H1 (cell line): ENCODE data around the gene BCAP31. TPM values are rescaled to one million over a fixed set of nuclear protein-coding genes. Genes with fewer than 3 reads are reported as not detected.

Experiments
- CTCF ChIA-PET: fragments of 300-600 bp; sonication (Branson Sonifier 250); formaldehyde crosslinking; loops from one replicate; lab custom pipeline; 2021; ENCODE audit not compliant: partially characterized antibody; lab: Charles Lee
- POLR2A ChIA-PET: fragments of 300-600 bp; sonication (Branson Sonifier 250); formaldehyde crosslinking; loops from one replicate; lab custom pipeline; 2021; ENCODE audit warnings: inconsistent platforms; ENCODE audit not compliant: partially characterized antibody; lab: Charles Lee
- DNase-seq, 2 experiments: peaks; one replicate each; pipeline versions ENCODE4 v3.0.0 to v3.0.0-alpha.2; 2010 to 2022; ENCODE audit warnings: low spot score in 2 of 2, low read depth in 1 of 2, mixed read lengths in 1 of 2
- FAIRE-seq: peaks from 2 replicates; lab custom pipeline; 2011; peaks lifted over from hg19 to GRCh38; lab: Jason Lieb, UNC
- H2AFZ ChIP-seq: 2 replicates; pipeline ENCODE4 v1.8.1; 2012; ENCODE audit warnings: low read length, inconsistent platforms
- H2AK5ac ChIP-seq: 2 replicates; pipeline ENCODE4 v1.6.1; 2013; ENCODE audit warnings: low read depth, low read length
- H2BK120ac ChIP-seq: replicated peaks from 2 replicates; pipeline ENCODE3; 2013; ENCODE audit warnings: low read depth, low read length, inconsistent platforms
- H2BK12ac ChIP-seq: 2 replicates; pipeline ENCODE4 v1.6.1; 2013; ENCODE audit warnings: low read depth, low read length
- H2BK15ac ChIP-seq: 2 replicates; pipeline ENCODE4 v1.6.1; 2013; ENCODE audit warnings: low read length
- H2BK20ac ChIP-seq: 2 replicates; pipeline ENCODE4 v1.6.1; 2013; ENCODE audit warnings: low read length
- H2BK5ac ChIP-seq: 2 replicates; pipeline ENCODE4 v1.6.1; 2013; ENCODE audit warnings: low read depth, low read length
- H3K14ac ChIP-seq: 2 replicates; pipeline ENCODE4 v1.6.1; 2013; ENCODE audit warnings: inconsistent platforms; ENCODE audit not compliant: insufficient read length
- H3K18ac ChIP-seq: 2 replicates; pipeline ENCODE4 v1.6.1; 2013; ENCODE audit warnings: low read length; ENCODE audit errors: extremely low read depth
- H3K23ac ChIP-seq: 2 replicates; pipeline ENCODE4 v1.6.1; 2013; ENCODE audit warnings: inconsistent platforms; ENCODE audit not compliant: insufficient read length
- H3K23me2 ChIP-seq: 2 replicates; pipeline ENCODE4 v1.6.1; 2013; ENCODE audit warnings: low read depth, low read length
- H3K27ac ChIP-seq: 2 replicates; pipeline ENCODE4 v1.6.1; 2011; ENCODE audit warnings: low read depth, low read length, inconsistent platforms
- H3K27me3 ChIP-seq, 4 experiments: replicated peaks in 1 of 4; 1 replicate in 1 of 4; 2 replicates in 3 of 4; pipeline versions ENCODE4 v1.6.1 to v1.8.1; 2011 to 2013; ENCODE audit warnings: low read length in 3 of 4, mild to moderate bottlenecking in 3 of 4, inconsistent platforms in 2 of 4, mixed read lengths in 2 of 4, moderate library complexity in 1 of 4; ENCODE audit not compliant: control insufficient read depth in 3 of 4, insufficient read depth in 3 of 4; ENCODE audit errors: extremely low read depth in 1 of 4
- H3K36me3 ChIP-seq, 4 experiments: 2 replicates each; pipeline versions ENCODE4 v1.6.1 to v1.8.1; 2011 to 2013; ENCODE audit warnings: mild to moderate bottlenecking in 4 of 4, low read length in 3 of 4, moderate library complexity in 2 of 4, control low read depth in 1 of 4, inconsistent platforms in 1 of 4; ENCODE audit not compliant: insufficient read depth in 4 of 4, control insufficient read depth in 2 of 4
- H3K4ac ChIP-seq: replicated peaks from 2 replicates; pipeline ENCODE3; 2013; ENCODE audit warnings: low read length, low read depth, mixed read lengths, inconsistent platforms; ENCODE audit not compliant: insufficient read length
- H3K4me1 ChIP-seq, 4 experiments: replicated peaks in 1 of 4; 1 replicate in 1 of 4; 2 replicates in 3 of 4; pipeline versions ENCODE4 v1.6.1 to v1.8.1; 2011 to 2013; ENCODE audit warnings: low read length in 3 of 4, inconsistent platforms in 2 of 4, mixed read lengths in 1 of 4; ENCODE audit not compliant: insufficient read depth in 4 of 4, control insufficient read depth in 3 of 4
- H3K4me2 ChIP-seq, 2 experiments: 2 replicates each; pipeline versions ENCODE4 v1.6.1 to v1.8.1; 2011 to 2013; ENCODE audit warnings: low read depth in 2 of 2, low read length in 2 of 2, control low read depth in 1 of 2, inconsistent platforms in 1 of 2, mild to moderate bottlenecking in 1 of 2; ENCODE audit not compliant: insufficient read depth in 1 of 2
- H3K4me3 ChIP-seq, 4 experiments: fragments of 200-600, 300-600 bp in 1 of 4; sonication (generic), shearing (Covaris generic), sonication (Bioruptor Twin) in 1 of 4; 2 replicates each; pipeline versions ENCODE4 v1.5.1 to v1.8.1; 2011 to 2016; ENCODE audit warnings: low read length in 4 of 4, low read depth in 3 of 4, control low read depth in 2 of 4, inconsistent platforms in 2 of 4, mild to moderate bottlenecking in 2 of 4, mixed read lengths in 1 of 4, moderate library complexity in 1 of 4; ENCODE audit not compliant: insufficient read depth in 2 of 4; ENCODE audit errors: extremely low read depth in 1 of 4
- H3K56ac ChIP-seq: replicated peaks from 2 replicates; pipeline ENCODE3; 2013; ENCODE audit warnings: low read depth, mild to moderate bottlenecking, mixed read lengths, low read length, inconsistent platforms; ENCODE audit not compliant: insufficient read length
- H3K79me1 ChIP-seq: 2 replicates; pipeline ENCODE4 v1.6.1; 2013; ENCODE audit warnings: low read depth, low read length, control low read depth
- H3K79me2 ChIP-seq, 2 experiments: 2 replicates each; pipeline versions ENCODE4 v1.6.1 to v1.8.1; 2012 to 2013; ENCODE audit warnings: low read length in 2 of 2, mild to moderate bottlenecking in 2 of 2, inconsistent platforms in 1 of 2; ENCODE audit not compliant: insufficient read depth in 2 of 2, control insufficient read depth in 1 of 2
- H3K9ac ChIP-seq, 4 experiments: replicated peaks in 1 of 4; 1 replicate in 1 of 4; 2 replicates in 3 of 4; pipeline versions ENCODE4 v1.6.1 to v1.8.1; 2011 to 2013; ENCODE audit warnings: low read depth in 3 of 4, low read length in 3 of 4, control low read depth in 2 of 4, mild to moderate bottlenecking in 2 of 4, moderate library complexity in 2 of 4, inconsistent platforms in 1 of 4; ENCODE audit errors: extremely low read depth in 1 of 4
- H3K9me3 ChIP-seq, 2 experiments: 2 replicates each; pipeline versions ENCODE4 v1.6.1 to v1.8.1; 2012 to 2013; ENCODE audit warnings: mild to moderate bottlenecking in 2 of 2, moderate library complexity in 2 of 2, control low read depth in 1 of 2, inconsistent platforms in 1 of 2, low read depth in 1 of 2, low read length in 1 of 2, mixed read lengths in 1 of 2; ENCODE audit not compliant: insufficient read depth in 2 of 2
- H4K20me1 ChIP-seq, 2 experiments: replicated peaks in 1 of 2; 2 replicates each; pipeline versions ENCODE3 to v1.8.1; 2011 to 2013; ENCODE audit warnings: inconsistent platforms in 2 of 2, low read length in 2 of 2, mild to moderate bottlenecking in 1 of 2; ENCODE audit not compliant: insufficient read depth in 2 of 2, control insufficient read depth in 1 of 2
- H4K5ac ChIP-seq: 2 replicates; pipeline ENCODE4 v1.6.1; 2013; ENCODE audit warnings: low read length, low read depth, mixed read lengths, inconsistent platforms; ENCODE audit not compliant: insufficient read length
- H4K8ac ChIP-seq: 2 replicates; pipeline ENCODE4 v1.8.0; 2013; ENCODE audit warnings: mild to moderate bottlenecking, moderate library complexity, low read length, inconsistent platforms; ENCODE audit not compliant: insufficient read depth; ENCODE audit errors: extremely low read depth
- H4K91ac ChIP-seq: replicated peaks from 2 replicates; pipeline ENCODE3; 2013; ENCODE audit warnings: low read length, mixed read lengths, inconsistent platforms; ENCODE audit not compliant: insufficient read length
- CHD1 ChIP-seq: IDR thresholded peaks from 2 replicates; pipeline ENCODE4 v1.6.1; 2012; ENCODE audit warnings: low read depth, low read length, improper control_type of control experiment
- EZH2 ChIP-seq: fragments of 200-600 bp; sonication (generic); IDR thresholded peaks from 2 replicates; pipeline ENCODE4 v1.7.1; 2012; ENCODE audit warnings: low read depth, mild to moderate bottlenecking, moderate library complexity, low read length, inconsistent platforms; ENCODE audit not compliant: severe bottlenecking
- GTF2F1 ChIP-seq: IDR thresholded peaks from 2 replicates; pipeline ENCODE4 v1.6.1; 2012; ENCODE audit warnings: low read depth, low read length, improper control_type of control experiment, borderline replicate concordance
- KDM1A ChIP-seq: fragments of 200-600, 300-600 bp; sonication (generic); IDR thresholded peaks from 2 replicates; pipeline ENCODE4 v1.7.1; 2016; ENCODE audit warnings: mild to moderate bottlenecking, low read length, borderline replicate concordance
- POU5F1 ChIP-seq: IDR thresholded peaks from 2 replicates; pipeline ENCODE4 v1.6.1; 2011; ENCODE audit warnings: low read depth, mild to moderate bottlenecking, low read length, moderate library complexity
- RAD21 ChIP-seq, 2 experiments: IDR thresholded peaks in 1 of 2; conservative IDR thresholded peaks in 1 of 2; 2 replicates each; pipeline ENCODE4 v1.6.1; 2011; ENCODE audit warnings: low read depth in 2 of 2, low read length in 2 of 2, improper control_type of control experiment in 1 of 2, inconsistent platforms in 1 of 2, mild to moderate bottlenecking in 1 of 2, moderate library complexity in 1 of 2
- SIRT6 ChIP-seq: IDR thresholded peaks from one replicate; pipeline ENCODE4 v1.7.1; 2012; ENCODE audit warnings: low read length, inconsistent platforms
- YY1 ChIP-seq: IDR thresholded peaks from 2 replicates; pipeline ENCODE4 v1.6.1; 2011; ENCODE audit warnings: low read depth, mild to moderate bottlenecking, low read length
- ZNF274 ChIP-seq: IDR thresholded peaks from 2 replicates; pipeline ENCODE4 v1.7.0; 2012; ENCODE audit warnings: low read length, borderline replicate concordance; ENCODE audit errors: extremely low read depth
- WGBS, 2 experiments: shearing (Covaris generic) in 1 of 2; methylation state at CpG; one replicate each; pipeline versions ENCODE4 v1.1.6 to v1.1.7; 2013 to 2015; ENCODE audit warnings: low lambda C conversion rate in 2 of 2, mixed read lengths in 2 of 2, inconsistent platforms in 1 of 2, low coverage in 1 of 2, missing lambda C conversion rate in 1 of 2; ENCODE audit not compliant: insufficient replicate concordance in 2 of 2, insufficient coverage in 1 of 2, insufficient read length in 1 of 2; ENCODE audit errors: extremely low coverage in 1 of 2, missing lambda C conversion rate in 1 of 2; 5-methylcytosine and 5-hydroxymethylcytosine counted together
- polyA plus RNA-seq, 7 experiments: library from polyadenylated mRNA; depleted of rRNA in 3 of 7; stranded (reverse) in 5 of 7; unstranded in 2 of 7; fragments of >200 nt in 5 of 7; fragments of 200-250 nt in 2 of 7; gene quantifications; 1 replicate in 5 of 7; 2 replicates in 1 of 7; 4 replicates in 1 of 7; pipeline versions ENCODE4 v1.2.1 to v1.2.3, GENCODE V29; 2011 to 2013; ENCODE audit warnings: missing spikeins in 2 of 7, mixed read lengths in 2 of 7
- total RNA-seq: library from RNA; stranded (reverse); fragmentation: NEBNext Ultra II Directional; extraction: Animal tissue kit (Norgen Biotek cat#: 25700); gene quantifications from 2 replicates; pipeline ENCODE4 v1.2.1, GENCODE V29; 2021

BCAP31 gene
- total and polyA plus RNA-seq, 2 of the 8 experiments (the other 6 are each of a cell fraction or from before 2014, with no cell fraction given): 136 to 159 TPM

DNA sequence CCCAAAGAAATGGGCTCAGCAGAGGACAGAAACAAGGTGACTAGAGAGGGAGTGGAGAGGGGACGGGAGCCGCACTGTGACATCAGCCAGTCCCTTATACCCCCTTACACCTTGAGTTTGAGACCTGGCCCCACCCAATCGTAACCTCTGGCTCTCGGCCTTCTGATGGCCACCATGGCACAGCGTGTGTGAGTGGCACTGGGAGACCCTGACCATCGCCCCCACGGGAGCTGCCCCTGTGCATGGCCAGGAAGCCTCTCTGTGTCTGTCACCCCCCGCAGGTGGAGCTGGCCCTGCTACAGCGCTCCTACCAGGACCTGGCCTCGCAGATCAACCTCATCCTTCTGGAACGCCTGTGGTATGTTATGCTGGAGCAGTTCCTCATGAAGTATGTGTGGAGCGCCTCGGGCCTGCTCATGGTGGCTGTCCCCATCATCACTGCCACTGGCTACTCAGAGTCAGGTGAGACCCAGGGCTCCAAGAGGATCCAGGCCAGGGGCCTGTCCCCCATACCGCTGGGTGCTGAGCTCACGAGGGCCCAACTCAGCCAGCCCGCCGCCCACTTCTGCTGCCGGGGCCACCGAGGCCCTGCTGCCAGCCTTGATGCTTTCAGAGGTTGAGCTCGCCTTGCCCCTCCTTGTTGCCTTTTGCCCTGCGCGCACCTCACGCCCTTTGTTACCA, 4.9 kb upstream of the BCAP31 start:
- Histone ChIP-seq H4K91ac (no peak overlapping the region), H2BK20ac (no peak overlapping the region), H3K4me1 (peaks cover 0 to 15% (median 9%) of the 10 kb centered on the region in 4 experiments; a peak in 6 of 7 replicates), H3K4ac (no peak overlapping the region), H2BK120ac (no peak overlapping the region), H3K9me3 (no peaks in the 10 kb centered on the region), H2BK15ac (no peak overlapping the region), H3K4me3 (no peak overlapping the region), H4K5ac (no peak overlapping the region), H3K79me1 (no peaks in the 10 kb centered on the region), H2AFZ (no peak overlapping the region), H3K4me2 (no peak overlapping the region), H3K23ac (no peak overlapping the region), H2BK5ac (no peak overlapping the region), H2BK12ac (no peak overlapping the region), H3K18ac (no peak overlapping the region), H3K9ac (no peak overlapping the region), H3K23me2 (no peaks in the 10 kb centered on the region), H2AK5ac (no peak overlapping the region), H3K56ac (no peak overlapping the region), H3K79me2 (no peaks in the 10 kb centered on the region), H3K27me3 (no peaks in the 10 kb centered on the region), H3K27ac (no peak overlapping the region), H4K8ac (no peak overlapping the region), H3K14ac (no peak overlapping the region), H3K36me3 (no peaks in the 10 kb centered on the region), H4K20me1 (peaks cover 0 to 8% of the 10 kb centered on the region in 2 experiments)
- TF ChIP-seq SIRT6 (no peak), KDM1A (no peak), POU5F1 (no peak), ZNF274 (no peak), CHD1 (no peak), RAD21 (IDR thresholded peaks at IDR 0.05 in 1 of 2, conservative IDR thresholded peaks at IDR 0.05 in 1 of 2; ENCODE audit: low read depth in 2 of 2, low read length in 2 of 2) (no peak), YY1 (no peak), GTF2F1 (no peak), EZH2 (no peak)
- CTCF ChIA-PET: interaction anchor here (0.6 to 1.2 kb wide), 7 partner anchors 7 to 199 kb away, joined by 3 to 4 read pairs (median 3); no protein-coding TSS in a partner anchor
- 95% methylated on average over 11 of the region's 23 CpGs; no CpG with 5 or more reads in 1 of the 2 experiments for WGBS, 2 experiments
- DNase-seq: no peak
- POLR2A ChIA-PET: interaction anchor here (0.6 kb wide), 1 partner anchor 16 kb away, joined by 3 read pairs; no protein-coding TSS in a partner anchor
- FAIRE-seq: no peak
